ENCODE measurements around the gene RYR1.

RYR1 gene

DNA sequence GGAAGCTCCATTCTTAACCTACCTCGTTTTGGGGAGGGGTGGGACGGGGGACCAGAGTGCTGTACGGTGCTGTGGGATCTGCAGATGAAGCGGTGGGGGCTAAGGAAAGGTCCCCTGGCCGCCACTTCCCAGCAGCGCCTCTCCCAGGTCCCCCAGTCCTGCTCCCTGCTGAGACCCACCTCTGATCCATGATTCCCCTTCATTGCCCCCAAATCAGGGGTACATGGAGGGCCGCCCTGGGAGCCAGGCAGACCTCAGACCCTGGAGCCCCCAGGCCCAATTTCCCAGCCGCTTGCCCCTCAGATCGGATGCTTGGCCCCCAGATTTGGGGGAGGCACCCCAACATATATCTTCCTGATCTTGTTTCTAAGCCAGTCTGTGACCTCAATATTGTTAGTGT lies 34.4 kb upstream of the RYR1 start:
- Mint-ChIP-seq H3K9me3 (peaks cover 16% of the 10 kb centered on the region), H3K27me3 (ENCODE audit: low read depth, poor library complexity) (peaks cover 35% of the 10 kb centered on the region), H3K36me3 (ENCODE audit: low read depth) (peaks cover 22% of the 10 kb centered on the region), H3K27ac (no peak overlapping the region), H3K4me1 (peaks cover 8% of the 10 kb centered on the region), H3K4me3 (no peak overlapping the region)
- DNase-seq, result no peak
- TF ChIP-seq, protein P1, sequence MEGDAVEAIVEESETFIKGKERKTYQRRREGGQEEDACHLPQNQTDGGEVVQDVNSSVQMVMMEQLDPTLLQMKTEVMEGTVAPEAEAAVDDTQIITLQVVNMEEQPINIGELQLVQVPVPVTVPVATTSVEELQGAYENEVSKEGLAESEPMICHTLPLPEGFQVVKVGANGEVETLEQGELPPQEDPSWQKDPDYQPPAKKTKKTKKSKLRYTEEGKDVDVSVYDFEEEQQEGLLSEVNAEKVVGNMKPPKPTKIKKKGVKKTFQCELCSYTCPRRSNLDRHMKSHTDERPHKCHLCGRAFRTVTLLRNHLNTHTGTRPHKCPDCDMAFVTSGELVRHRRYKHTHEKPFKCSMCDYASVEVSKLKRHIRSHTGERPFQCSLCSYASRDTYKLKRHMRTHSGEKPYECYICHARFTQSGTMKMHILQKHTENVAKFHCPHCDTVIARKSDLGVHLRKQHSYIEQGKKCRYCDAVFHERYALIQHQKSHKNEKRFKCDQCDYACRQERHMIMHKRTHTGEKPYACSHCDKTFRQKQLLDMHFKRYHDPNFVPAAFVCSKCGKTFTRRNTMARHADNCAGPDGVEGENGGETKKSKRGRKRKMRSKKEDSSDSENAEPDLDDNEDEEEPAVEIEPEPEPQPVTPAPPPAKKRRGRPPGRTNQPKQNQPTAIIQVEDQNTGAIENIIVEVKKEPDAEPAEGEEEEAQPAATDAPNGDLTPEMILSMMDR (IDR thresholded peaks at IDR 0.05), result no peak

DNA sequence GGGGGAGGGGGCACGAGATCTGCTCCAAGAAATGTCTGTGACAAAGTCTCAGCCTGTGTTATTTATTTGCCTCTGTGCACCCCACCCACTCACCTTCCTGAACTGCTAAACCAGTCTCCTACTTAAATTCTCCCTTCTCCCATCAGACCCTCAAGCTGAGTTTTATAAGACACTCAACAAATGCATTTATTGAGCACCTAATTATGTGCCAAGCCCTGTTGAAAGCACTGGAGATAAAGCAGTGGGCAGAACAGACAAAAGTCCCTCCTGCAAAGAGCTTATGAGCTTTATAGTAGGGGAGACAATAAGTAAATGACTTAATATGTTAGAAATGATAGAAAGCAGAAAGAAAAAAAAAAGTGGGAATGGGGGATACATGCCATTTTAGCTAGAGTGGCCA lies 34.0 kb upstream of the RYR1 start:
- Mint-ChIP-seq H3K9me3 (peaks cover 15% of the 10 kb centered on the region), H3K27ac (no peak overlapping the region)

DNA sequence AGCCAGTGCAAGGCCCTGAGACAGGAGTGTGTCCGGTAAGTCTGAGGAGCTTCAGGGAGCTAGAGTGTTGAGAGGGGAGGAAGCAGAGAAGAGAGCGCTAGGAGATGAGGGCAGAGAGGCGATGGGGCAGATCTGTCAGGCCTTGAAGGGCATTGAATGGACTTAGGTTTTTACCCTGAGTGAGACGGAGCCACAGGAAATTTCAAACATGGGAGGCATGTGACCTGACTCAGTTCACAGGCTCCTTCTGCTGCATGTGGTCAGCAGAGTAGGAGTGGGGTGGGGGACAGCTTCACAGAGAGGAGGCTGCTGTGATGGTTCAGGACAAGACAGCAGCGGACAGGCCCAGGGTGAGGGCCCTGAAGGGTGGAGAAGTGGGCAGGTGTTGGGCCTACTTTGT lies 33.1 kb upstream of the RYR1 start:
- Mint-ChIP-seq H3K4me1 (peaks cover 10% of the 10 kb centered on the region), H3K36me3 (ENCODE audit: low read depth) (peaks cover 13% of the 10 kb centered on the region), H3K27me3 (ENCODE audit: low read depth, poor library complexity) (peaks cover 32% of the 10 kb centered on the region), H3K9me3 (peaks cover 9% of the 10 kb centered on the region), H3K4me3 (peak overlapping the region; percentile 39), H3K27ac (no peak overlapping the region)
- no peak for DNase-seq
- TF ChIP-seq, protein P1 (IDR thresholded peaks at IDR 0.05), result no peak

More for the DNA sequence above, 34.0 kb upstream of the RYR1 start:
- peaks cover 6% of the 10 kb centered on the region for H3K4me1 Mint-ChIP-seq
- TF ChIP-seq, protein P1 (IDR thresholded peaks at IDR 0.05), result no peak
- H3K36me3 Mint-ChIP-seq (ENCODE audit: low read depth), result peaks cover 19% of the 10 kb centered on the region
- H3K4me3 Mint-ChIP-seq, result no peak overlapping the region
- peaks cover 33% of the 10 kb centered on the region for H3K27me3 Mint-ChIP-seq (ENCODE audit: low read depth, poor library complexity)
- no peak for DNase-seq

DNA sequence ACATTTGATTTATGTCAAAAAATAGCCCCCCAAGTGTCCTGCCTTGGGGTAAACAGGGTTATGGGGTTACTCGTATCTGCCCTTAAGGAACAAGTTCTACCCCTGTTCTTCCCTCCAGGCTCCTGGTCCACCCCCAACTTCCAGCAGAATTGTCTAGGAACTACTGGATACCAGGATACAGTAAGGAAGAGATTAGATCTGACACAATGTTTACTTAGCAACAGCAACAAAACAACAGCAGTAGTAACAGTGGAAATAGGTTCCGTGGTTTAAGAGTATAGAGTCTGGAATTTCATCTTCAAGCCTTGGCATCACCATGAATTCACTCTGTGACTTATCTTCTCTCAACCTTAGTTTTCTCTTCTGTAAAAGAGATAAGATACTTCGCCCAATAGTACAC lies 32.3 kb upstream of the RYR1 start:
- Mint-ChIP-seq H3K9me3 (peaks cover 8% of the 10 kb centered on the region), H3K36me3 (ENCODE audit: low read depth) (peaks cover 12% of the 10 kb centered on the region), H3K27me3 (ENCODE audit: low read depth, poor library complexity) (peaks cover 32% of the 10 kb centered on the region), H3K4me3 (no peak overlapping the region), H3K4me1 (peaks cover 13% of the 10 kb centered on the region), H3K27ac (peak overlapping the region; percentile 72)
- no peak for DNase-seq
- TF ChIP-seq, protein P1 (IDR thresholded peaks at IDR 0.05), result no peak

DNA sequence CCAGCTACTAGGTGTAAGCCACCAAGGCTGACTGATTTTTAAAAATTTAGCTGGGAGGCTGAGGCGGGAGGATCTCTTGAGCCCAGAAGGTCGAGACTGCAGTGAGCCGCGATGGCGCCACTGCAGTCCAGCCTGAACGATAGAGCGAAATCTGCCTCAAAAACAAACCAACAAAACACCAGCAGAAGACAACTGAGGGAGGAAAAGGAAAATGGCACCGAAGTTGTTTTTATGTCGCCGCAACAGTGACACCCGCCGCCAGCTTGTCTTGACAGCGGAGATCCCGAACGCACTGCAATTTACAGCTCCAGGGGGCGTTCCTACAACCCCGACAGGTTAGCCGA lies 30.9 kb upstream of the RYR1 start:
- Mint-ChIP-seq H3K4me3 (peak overlapping the region; percentile 80), H3K27me3 (ENCODE audit: low read depth, poor library complexity) (peaks cover 29% of the 10 kb centered on the region), H3K36me3 (ENCODE audit: low read depth) (peaks cover 6% of the 10 kb centered on the region), H3K9me3 (no peaks in the 10 kb centered on the region), H3K4me1 (peaks cover 13% of the 10 kb centered on the region), H3K27ac (no peak overlapping the region)
- TF ChIP-seq, protein P1 (IDR thresholded peaks at IDR 0.05), result no peak
- DNase-seq, result no peak

DNA sequence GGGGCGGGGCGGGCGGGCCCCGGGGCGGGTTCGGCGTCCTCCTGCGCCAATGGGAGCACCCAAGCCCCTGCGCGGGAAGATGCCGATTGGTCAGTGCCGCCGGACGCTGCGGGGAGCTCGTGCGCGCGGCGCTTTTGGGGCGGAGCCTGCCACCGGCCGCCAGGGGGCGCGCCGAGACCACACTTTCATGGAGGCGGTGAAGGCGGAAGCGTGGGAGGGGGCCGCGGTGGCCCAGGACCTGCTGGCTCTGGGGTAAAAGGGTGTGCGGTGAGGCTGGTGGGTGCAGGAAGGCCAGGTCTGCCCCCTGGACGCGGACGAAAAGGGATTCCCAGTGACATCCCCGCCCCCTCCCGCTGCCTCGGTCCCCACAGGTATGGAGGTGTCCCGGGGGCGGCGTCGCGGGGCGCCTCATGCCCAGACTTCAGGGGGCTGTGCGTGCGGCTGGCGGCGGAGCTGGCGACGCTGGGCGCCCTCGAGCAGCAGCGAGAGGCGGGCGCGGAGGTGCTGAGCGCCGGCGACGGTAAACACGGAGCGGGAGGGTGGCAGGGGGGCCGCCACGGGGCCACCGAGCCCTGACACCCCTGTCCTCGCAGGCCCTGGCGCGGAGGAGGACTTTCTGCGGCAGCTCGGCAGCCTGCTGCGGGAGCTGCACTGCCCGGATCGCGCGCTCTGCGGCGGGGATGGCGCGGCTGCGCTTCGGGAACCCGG lies 30.4 kb upstream of the RYR1 start, which contains the start of gene FAM98C:
Gene FAM98C, plus strand, starts transcription at position 127 of the 708 bp plus-strand sequence. Its CDS starts 61 bp downstream, at position 188.
- H3K27me3 Mint-ChIP-seq (ENCODE audit: low read depth, poor library complexity), result peaks cover 26% of the 10 kb centered on the region
- no peak within 1 kb of the TSS for H3K27ac Mint-ChIP-seq
- no peaks in the 10 kb centered on the region for H3K9me3 Mint-ChIP-seq
- H3K4me3 Mint-ChIP-seq, result peak within 1 kb of the TSS; percentile 80
- TF ChIP-seq, protein P1 (IDR thresholded peaks at IDR 0.05), result peak; percentile 95
- H3K4me1 Mint-ChIP-seq, result peaks cover 13% of the 10 kb centered on the region
- peak; percentile 98 for DNase-seq
- peaks cover 6% of the 10 kb centered on the region for H3K36me3 Mint-ChIP-seq (ENCODE audit: low read depth)

Measured in nephron progenitor cell (in vitro differentiated cells).